Vagina (tissue), 2 donors: Measurements from ENCODE around the gene IFNLR1.

Source experiments
- CTCF ChIP-seq, 3 experiments: fragments of 450-650 bp in 2 of 3; fragments of 200-600 bp in 1 of 3; sonication (generic) in 1 of 3; IDR thresholded peaks; one replicate each; pipeline ENCODE4 v1.5.1; 2017 to 2019; ENCODE audit warnings: antibody characterized with exemption in 3 of 3, mild to moderate bottlenecking in 2 of 3, moderate library complexity in 2 of 3
- POLR2A ChIP-seq, 2 donors: fragments of 450-650 bp; IDR thresholded peaks; one replicate each; pipeline ENCODE4 v1.6.1; 2017; ENCODE audit warnings: antibody characterized with exemption in 2 of 2, mild to moderate bottlenecking in 2 of 2, moderate library complexity in 2 of 2
- POLR2AphosphoS5 ChIP-seq, 2 donors: sonication (generic); formaldehyde crosslinking; IDR thresholded peaks; one replicate each; pipeline ENCODE4 v1.9.0; 2017; ENCODE audit warnings: antibody characterized with exemption in 2 of 2, mild to moderate bottlenecking in 2 of 2, low read depth in 1 of 2; ENCODE audit not compliant: insufficient read depth in 1 of 2

- TF ChIP-seq CTCF (IDR thresholded peaks at IDR 0.05) (no peak), POLR2A (IDR thresholded peaks at IDR 0.05) (no peak), POLR2AphosphoS5 (IDR thresholded peaks at IDR 0.05; ENCODE audit: insufficient read depth in 1 of 2, low read depth in 1 of 2) (no peak)
Observed at GRCh38 chr1:24191860-24192259, 4.8 kb upstream of the IFNLR1 start.
